ENCODE measurements around the gene SETBP1.

Gene SETBP1

GRCh38 chr18:44857744-44858491 is 177.2 kb downstream of the SETBP1 start:
- H3K4me3 ChIP-seq (ENCODE audit: low read length), result no peak overlapping the region
- TF ChIP-seq CTCF (conservative IDR thresholded peaks at IDR 0.05; ENCODE audit: low read depth, low read length), result no peak
- DNase-seq (ENCODE audit: low read depth), result no peak

DNA sequence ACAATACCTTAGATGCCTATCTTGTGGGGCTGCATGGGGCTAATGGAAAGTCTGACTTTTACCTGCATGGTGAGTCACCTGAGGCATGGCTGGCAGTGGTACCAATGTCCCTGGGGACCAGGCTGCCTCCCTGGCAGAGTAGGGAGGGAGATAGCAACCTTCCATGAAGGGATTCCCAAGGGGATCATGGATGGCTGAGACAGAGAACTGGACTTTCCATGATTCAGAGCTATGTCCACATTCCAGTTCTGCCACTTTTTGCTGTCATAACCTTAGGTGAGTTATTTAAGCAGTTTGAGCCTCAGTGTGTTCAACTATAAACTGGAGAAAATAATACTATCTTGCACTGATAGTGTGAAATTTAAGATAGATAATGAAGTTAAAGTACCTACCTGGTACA is 178.6 kb downstream of the SETBP1 start:
- H3K4me3 ChIP-seq (ENCODE audit: low read length), result no peak overlapping the region
- DNase-seq (ENCODE audit: low read depth), result no peak
- no peak for TF ChIP-seq CTCF (conservative IDR thresholded peaks at IDR 0.05; ENCODE audit: low read depth, low read length)

- no peak overlapping the region for H3K4me3 ChIP-seq (ENCODE audit: low read length)
- DNase-seq (ENCODE audit: low read depth), result no peak
- no peak for TF ChIP-seq CTCF (conservative IDR thresholded peaks at IDR 0.05; ENCODE audit: low read depth, low read length)
These were observed 179.2 kb downstream of the SETBP1 start for GRCh38 chr18:44859751-44860439.

DNA sequence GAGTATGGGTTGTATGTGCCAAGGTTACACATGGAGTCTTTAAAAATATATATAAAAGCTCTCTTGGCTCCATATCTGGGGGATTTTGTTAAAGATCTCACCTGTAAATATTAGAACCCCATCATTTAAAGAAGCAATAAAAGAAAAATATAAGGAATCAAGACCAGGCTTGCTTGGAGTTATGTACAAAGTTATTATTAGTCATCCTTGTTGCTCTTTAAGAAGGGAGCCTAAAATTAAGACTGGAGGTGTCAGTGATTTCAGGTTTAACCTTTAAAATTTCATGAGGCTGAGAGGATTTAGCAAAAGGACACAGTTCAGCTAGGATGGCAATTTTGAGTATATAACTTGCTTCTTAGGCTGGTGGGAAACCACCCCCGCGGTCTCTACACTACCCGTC is 181.4 kb downstream of the SETBP1 start:
- H3K4me3 ChIP-seq (ENCODE audit: low read length), result no peak overlapping the region
- no peak for DNase-seq (ENCODE audit: low read depth)
- no peak for TF ChIP-seq CTCF (conservative IDR thresholded peaks at IDR 0.05; ENCODE audit: low read depth, low read length)

DNA sequence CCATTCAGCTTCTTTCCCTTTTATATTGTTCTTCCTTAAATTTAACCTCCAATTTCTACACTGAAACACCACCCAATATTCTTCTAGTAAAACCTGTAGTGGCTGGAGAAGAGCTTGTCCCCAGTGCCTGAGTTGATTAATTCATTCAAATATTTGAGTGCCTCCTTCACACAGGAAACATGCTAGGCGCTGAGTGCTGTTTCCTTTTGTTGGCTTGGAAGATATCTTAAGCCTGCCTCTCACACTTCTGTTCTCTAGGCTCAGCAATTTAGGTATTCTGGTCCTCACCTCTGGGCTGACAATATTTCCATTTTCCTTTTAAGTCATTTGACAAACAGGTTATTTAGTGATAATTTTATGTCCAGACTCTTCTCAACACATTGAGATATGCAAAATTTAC is 185.4 kb downstream of the SETBP1 start:
- no peak for TF ChIP-seq CTCF (conservative IDR thresholded peaks at IDR 0.05; ENCODE audit: low read depth, low read length)
- DNase-seq (ENCODE audit: low read depth), result no peak
- H3K4me3 ChIP-seq (ENCODE audit: low read length), result no peak overlapping the region

DNA sequence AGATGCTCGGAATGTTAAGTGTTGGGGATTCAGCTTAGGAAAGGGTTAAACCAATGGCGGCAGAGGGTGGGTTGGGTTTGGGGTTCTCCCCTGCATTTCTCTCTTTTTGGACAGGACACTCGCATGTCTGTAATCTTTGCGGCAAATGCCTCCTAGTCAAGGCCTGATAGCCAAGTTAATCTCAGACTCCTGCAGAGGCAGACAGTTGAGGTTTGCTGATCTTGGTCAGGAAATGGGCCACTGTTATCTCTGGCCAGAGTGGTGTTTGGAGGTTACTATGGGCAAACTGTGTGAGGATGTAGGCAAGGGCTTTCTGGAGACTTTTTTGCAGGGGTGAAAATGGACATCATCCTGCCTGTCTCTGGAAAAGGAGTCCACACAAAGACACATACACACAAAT is 188.8 kb downstream of the SETBP1 start:
- H3K4me3 ChIP-seq (ENCODE audit: low read length), result no peak overlapping the region
- DNase-seq (ENCODE audit: low read depth), result no peak
- TF ChIP-seq CTCF (conservative IDR thresholded peaks at IDR 0.05; ENCODE audit: low read depth, low read length), result no peak

All from retinal pigment epithelial cell (primary cell).